Kidney capillary endothelial cell (primary cell): ENCODE results near the gene SLC6A18.

ENCODE experiments used
- DNase-seq: peaks from one replicate; pipeline ENCODE4 v3.0.0-alpha.2; 2018; ENCODE audit warnings: low spot score

The SLC6A18 gene

DNA sequence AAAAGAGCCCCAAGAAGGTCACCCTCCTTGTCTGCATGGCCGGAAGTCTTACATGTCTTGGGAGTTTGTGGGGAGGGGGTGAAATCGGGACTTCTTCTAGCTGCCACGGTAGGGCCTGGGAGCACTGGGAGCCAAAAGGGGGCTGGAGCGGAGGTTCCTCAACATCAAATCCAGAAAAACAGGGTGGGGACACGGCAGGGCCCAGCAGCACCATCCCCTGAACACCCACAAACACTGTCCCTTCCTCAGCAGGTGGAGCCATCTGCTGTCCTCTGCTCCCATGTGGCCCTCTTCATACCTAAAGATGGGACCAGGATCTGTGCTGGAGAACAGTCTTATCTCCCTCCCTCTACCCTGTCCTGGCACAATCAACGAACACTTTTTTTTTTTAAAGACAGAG is 67.0 kb downstream of the SLC6A18 start:
- DNase-seq = no peak

DNA sequence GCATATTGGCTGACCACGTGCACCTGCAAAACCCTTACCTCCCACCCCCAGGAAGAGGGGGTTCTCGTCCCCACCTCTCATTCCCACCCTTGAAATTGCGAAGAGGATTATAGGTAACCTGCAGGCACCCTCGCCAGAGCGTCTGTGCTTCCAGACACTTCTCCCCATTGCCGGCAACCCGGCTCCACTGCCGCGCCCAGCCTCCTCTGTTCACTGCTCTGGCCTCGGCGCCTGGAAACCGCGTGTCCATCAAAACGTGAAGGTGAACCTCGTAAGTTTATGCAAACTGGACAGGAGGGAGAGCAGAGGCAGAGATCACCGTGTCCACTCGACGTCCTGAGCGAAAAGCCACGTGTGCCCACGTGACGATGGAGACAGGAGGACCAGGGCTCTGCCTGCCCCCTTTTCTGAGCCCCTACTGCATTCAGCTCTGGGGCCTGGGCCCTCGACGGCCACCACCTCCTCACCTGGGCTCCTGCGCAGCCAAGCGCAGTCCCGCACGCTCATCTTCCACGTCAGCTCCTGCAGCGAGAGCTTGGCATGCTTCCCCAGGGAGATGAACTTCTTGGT is 67.8 kb downstream of the SLC6A18 start:
- DNase-seq = no peak

GRCh38 chr5:1293416-1294205 is 68.4 kb downstream of the SLC6A18 start:
- no peak for DNase-seq

DNA sequence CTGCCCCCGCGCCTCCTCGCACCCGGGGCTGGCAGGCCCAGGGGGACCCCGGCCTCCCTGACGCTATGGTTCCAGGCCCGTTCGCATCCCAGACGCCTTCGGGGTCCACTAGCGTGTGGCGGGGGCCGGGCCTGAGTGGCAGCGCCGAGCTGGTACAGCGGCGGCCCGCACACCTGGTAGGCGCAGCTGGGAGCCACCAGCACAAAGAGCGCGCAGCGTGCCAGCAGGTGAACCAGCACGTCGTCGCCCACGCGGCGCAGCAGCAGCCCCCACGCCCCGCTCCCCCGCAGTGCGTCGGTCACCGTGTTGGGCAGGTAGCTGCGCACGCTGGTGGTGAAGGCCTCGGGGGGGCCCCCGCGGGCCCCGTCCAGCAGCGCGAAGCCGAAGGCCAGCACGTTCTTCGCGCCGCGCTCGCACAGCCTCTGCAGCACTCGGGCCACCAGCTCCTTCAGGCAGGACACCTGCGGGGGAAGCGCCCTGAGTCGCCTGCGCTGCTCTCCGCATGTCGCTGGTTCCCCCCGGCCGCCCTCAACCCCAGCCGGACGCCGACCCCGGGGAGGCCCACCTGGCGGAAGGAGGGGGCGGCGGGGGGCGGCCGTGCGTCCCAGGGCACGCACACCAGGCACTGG is 69.1 kb downstream of the SLC6A18 start:
- no peak for DNase-seq

DNA sequence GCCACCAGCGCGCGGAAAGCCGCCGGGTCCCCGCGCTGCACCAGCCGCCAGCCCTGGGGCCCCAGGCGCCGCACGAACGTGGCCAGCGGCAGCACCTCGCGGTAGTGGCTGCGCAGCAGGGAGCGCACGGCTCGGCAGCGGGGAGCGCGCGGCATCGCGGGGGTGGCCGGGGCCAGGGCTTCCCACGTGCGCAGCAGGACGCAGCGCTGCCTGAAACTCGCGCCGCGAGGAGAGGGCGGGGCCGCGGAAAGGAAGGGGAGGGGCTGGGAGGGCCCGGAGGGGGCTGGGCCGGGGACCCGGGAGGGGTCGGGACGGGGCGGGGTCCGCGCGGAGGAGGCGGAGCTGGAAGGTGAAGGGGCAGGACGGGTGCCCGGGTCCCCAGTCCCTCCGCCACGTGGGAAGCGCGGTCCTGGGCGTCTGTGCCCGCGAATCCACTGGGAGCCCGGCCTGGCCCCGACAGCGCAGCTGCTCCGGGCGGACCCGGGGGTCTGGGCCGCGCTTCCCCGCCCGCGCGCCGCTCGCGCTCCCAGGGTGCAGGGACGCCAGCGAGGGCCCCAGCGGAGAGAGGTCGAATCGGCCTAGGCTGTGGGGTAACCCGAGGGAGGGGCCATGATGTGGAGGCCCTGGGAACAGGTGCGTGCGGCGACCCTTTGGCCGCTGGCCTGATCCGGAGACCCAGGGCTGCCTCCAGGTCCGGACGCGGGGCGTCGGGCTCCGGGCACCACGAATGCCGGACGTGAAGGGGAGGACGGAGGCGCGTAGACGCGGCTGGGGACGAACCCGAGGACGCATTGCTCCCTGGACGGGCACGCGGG is 69.9 kb downstream of the SLC6A18 start, which contains the start of gene TERT:
TSS of gene TERT (minus strand) at position 234 of the 815 bp plus-strand sequence. CDS start at position 155, 79 bp downstream.
- DNase-seq = no peak

- no peak for DNase-seq
These were observed 70.5 kb downstream of the SLC6A18 start for GRCh38 chr5:1295650-1296037.
